ENCODE results near the gene CREB3L2.

The CREB3L2 gene

DNA sequence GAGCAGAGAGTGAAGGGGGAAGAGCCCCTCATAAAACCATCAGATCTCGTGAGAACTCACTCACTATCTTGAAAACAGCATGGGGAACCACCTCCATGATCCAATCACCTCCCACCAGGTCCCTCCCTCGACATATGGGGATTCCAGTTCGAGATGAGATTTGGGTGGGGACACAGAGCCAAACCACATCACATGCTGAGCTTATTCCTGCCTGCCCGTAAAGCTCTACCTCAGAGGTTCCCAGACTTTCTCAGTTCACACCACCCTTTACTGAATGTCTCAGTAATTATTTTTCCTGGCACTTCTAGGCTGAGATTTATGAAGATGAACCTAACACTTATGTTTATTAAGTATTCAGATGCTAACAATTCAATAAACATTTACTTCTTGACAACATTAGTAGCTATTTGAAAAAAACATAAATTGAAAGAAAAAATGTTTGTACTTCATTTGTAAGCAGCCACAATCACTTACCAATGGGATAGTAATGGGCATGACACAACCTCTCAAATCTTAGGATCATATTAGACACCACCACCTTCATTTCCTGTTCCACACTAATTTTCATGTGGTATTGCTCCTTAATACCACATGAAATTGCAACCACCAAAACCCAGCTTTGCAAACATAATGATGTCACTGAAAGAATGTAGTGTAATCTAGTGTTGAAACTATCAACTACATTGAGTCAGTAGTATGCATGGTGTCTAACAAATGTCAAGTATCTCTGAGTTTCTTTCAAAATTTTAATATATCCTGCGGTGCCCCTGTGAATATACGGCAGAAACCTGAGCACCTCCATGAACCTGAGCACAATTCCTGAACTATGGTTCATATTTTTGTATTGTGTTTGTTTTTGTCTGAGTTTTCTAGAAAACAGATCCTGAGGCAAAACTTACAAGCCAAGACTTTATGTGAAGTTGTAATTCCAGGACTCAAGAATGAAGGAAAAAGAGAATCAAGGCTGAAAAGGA is 150.6 kb downstream of the CREB3L2 start:
- no peak overlapping the region for H3K4me3 ChIP-seq (ENCODE audit: low read depth in 1 of 2, low read length in 2 of 2)
- H3K36me3 ChIP-seq (ENCODE audit: insufficient read depth, low read length): no peaks in the 10 kb centered on the region
- H3K27ac ChIP-seq (ENCODE audit: low read depth, low read length): no peak overlapping the region
- H3K9ac ChIP-seq (ENCODE audit: low read length): no peak overlapping the region
- H3K9me3 ChIP-seq (ENCODE audit: low read length): no peaks in the 10 kb centered on the region
- peaks cover 11 to 14% of the 10 kb centered on the region in 2 donors for H3K27me3 ChIP-seq (ENCODE audit: control insufficient read depth in 1 of 2, insufficient read depth in 2 of 2, low read length in 2 of 2)
- peaks cover 8% of the 10 kb centered on the region for H3K4me1 ChIP-seq (ENCODE audit: insufficient read depth, low read length)

DNA sequence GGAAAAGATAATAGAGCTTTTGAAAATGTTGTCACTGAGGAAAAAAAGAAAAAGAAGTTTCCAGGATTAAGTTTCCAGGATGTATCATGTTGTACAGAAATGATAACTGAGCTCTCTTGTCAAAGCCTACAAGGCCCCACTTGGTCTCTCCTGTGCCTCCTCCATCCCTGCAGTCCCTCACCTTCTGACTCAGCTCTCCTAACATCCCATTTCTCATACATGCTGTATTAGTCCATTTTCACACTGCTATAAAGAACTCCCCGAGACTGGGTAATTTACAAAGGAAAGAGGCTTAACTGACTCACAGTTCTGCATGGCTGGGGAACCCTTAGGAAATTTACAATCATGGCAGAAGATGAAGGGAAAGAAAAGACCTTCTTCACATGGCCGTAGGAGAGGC is 151.3 kb downstream of the CREB3L2 start:
- Histone ChIP-seq H3K27ac (ENCODE audit: low read depth, low read length) (no peak overlapping the region), H3K27me3 (ENCODE audit: control insufficient read depth in 1 of 2, insufficient read depth in 2 of 2, low read length in 2 of 2) (peaks cover 18 to 21% of the 10 kb centered on the region in 2 donors), H3K9me3 (ENCODE audit: low read length) (no peaks in the 10 kb centered on the region), H3K36me3 (ENCODE audit: insufficient read depth, low read length) (no peaks in the 10 kb centered on the region), H3K4me3 (ENCODE audit: low read depth in 1 of 2, low read length in 2 of 2) (no peak overlapping the region), H3K9ac (ENCODE audit: low read length) (no peak overlapping the region), H3K4me1 (ENCODE audit: insufficient read depth, low read length) (peaks cover 12% of the 10 kb centered on the region)

DNA sequence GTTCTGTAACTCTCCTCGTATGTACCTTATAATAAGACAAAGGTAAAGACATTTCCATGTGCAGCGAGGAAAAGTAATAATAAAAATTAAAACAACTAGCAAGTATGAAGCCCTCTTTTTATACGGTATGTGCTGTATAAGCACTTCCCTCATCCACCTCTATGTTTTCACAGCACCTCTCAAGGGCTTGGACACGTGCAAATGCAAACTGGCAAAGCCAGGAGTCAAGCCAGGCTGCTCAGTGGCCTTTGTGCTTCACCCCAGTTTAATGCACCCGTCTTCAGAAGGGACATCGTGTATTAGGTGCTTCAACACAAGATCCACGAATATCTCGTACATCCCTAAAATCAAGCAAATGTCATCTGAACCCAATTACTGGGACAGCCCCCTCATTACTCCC is 153.8 kb downstream of the CREB3L2 start:
- Histone ChIP-seq H3K4me3 (ENCODE audit: low read depth in 1 of 2, low read length in 2 of 2) (no peak overlapping the region), H3K27ac (ENCODE audit: low read depth, low read length) (no peak overlapping the region), H3K9ac (ENCODE audit: low read length) (no peak overlapping the region), H3K36me3 (ENCODE audit: insufficient read depth, low read length) (no peaks in the 10 kb centered on the region), H3K4me1 (ENCODE audit: insufficient read depth, low read length) (peaks cover 12% of the 10 kb centered on the region), H3K9me3 (ENCODE audit: low read length) (no peaks in the 10 kb centered on the region), H3K27me3 (ENCODE audit: control insufficient read depth in 1 of 2, insufficient read depth in 2 of 2, low read length in 2 of 2) (peaks cover 38 to 41% of the 10 kb centered on the region in 2 donors)

DNA sequence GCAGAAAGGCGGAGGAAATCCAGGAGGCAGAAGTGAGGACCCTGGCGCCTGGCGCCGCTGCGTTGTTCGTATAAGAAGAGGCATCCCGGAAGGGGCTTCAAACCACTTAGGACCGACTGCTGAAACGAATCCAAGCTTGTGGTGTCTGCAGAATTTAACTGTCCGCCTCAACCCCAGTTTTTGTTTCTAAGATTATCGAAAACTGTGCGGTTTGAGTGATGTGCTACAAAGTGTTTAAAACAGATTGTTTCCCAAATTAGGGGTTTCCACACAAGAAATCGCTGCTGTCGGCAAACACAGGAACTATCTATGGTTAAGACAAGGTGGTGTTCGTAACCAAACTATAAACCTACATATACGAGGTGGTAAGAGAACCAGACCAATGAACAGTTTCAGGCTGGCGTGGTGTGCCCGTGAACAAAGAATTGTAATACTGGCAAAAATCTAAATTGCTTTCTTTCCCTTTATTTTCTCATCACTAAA is 154.3 kb downstream of the CREB3L2 start:
- no peak overlapping the region for H3K9ac ChIP-seq (ENCODE audit: low read length)
- H3K27ac ChIP-seq (ENCODE audit: low read depth, low read length): no peak overlapping the region
- H3K9me3 ChIP-seq (ENCODE audit: low read length): no peaks in the 10 kb centered on the region
- H3K4me1 ChIP-seq (ENCODE audit: insufficient read depth, low read length): peaks cover 12% of the 10 kb centered on the region
- H3K4me3 ChIP-seq (ENCODE audit: low read depth in 1 of 2, low read length in 2 of 2): no peak overlapping the region
- H3K36me3 ChIP-seq (ENCODE audit: insufficient read depth, low read length): no peaks in the 10 kb centered on the region
- peaks cover 38 to 41% of the 10 kb centered on the region in 2 donors for H3K27me3 ChIP-seq (ENCODE audit: control insufficient read depth in 1 of 2, insufficient read depth in 2 of 2, low read length in 2 of 2)

DNA sequence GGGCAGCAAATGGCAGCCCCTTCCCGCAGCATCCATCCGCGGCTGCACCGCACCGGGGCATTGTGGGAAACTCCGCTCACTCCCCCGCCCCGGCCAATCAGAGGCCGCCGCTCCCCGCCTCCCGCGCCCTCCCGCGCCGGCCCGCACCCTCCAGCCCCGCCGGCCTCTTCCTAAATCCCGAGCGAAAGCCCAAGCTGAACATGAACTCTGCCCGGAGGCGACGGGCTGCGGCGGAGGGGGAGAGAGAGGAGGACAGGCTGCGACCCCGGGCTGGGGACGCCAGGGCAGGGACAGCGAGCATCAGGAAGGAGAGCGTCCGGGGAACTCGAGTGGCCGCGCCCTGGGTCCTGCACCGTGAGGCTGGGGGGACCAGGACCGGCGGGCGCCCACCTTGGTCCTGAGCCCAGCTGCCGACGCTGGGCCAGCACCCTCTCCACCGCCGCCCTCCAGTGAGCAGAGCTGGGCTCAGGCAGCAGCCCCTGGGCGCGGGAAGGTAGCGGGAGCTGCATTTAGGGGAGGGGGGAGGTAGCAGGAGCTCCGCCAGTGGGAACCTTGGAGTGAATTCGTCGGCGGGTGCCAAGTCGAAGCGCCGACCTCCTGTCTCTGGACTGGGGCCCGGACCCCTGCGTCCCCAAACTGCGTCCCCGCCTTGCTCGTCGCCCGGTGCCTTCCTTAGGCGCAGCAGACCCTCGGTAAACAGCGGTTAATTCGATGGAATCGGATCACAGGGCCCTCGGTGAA is 154.9 kb downstream of the CREB3L2 start, which contains the start of gene DGKI:
Gene DGKI (minus strand): TSS at position 148 of the 741 bp plus-strand sequence.
- Histone ChIP-seq H3K9ac (ENCODE audit: low read length) (no peak within 1 kb of the TSS), H3K36me3 (ENCODE audit: insufficient read depth, low read length) (no peaks in the 10 kb centered on the region), H3K9me3 (ENCODE audit: low read length) (no peaks in the 10 kb centered on the region), H3K27me3 (ENCODE audit: control insufficient read depth in 1 of 2, insufficient read depth in 2 of 2, low read length in 2 of 2) (peaks cover 38 to 41% of the 10 kb centered on the region in 2 donors), H3K27ac (ENCODE audit: low read depth, low read length) (no peak within 1 kb of the TSS), H3K4me3 (ENCODE audit: low read depth in 1 of 2, low read length in 2 of 2) (peak within 1 kb of the TSS in 1 of 2 donors; percentile 22), H3K4me1 (ENCODE audit: insufficient read depth, low read length) (peaks cover 12% of the 10 kb centered on the region)

DNA sequence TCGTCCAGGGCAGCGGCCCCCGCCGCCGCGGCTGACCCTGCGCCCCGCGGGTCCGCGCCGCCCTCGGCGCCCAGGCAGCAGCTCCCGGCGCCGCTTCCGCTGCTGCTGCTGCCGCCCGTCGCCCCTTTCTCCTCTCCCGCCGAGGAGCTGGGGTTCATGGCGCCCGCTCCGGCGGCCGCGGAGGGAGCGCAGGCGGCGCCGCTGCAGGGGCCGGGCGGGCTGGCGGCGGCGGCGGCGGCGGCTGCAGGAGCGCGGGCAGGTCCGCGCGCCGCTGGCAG is 155.4 kb downstream of the CREB3L2 start:
- Histone ChIP-seq H3K4me3 (ENCODE audit: low read depth in 1 of 2, low read length in 2 of 2) (no peak overlapping the region), H3K9ac (ENCODE audit: low read length) (no peak overlapping the region), H3K4me1 (ENCODE audit: insufficient read depth, low read length) (peaks cover 12% of the 10 kb centered on the region), H3K9me3 (ENCODE audit: low read length) (no peaks in the 10 kb centered on the region), H3K36me3 (ENCODE audit: insufficient read depth, low read length) (no peaks in the 10 kb centered on the region), H3K27me3 (ENCODE audit: control insufficient read depth in 1 of 2, insufficient read depth in 2 of 2, low read length in 2 of 2) (peaks cover 38 to 41% of the 10 kb centered on the region in 2 donors), H3K27ac (ENCODE audit: low read depth, low read length) (no peak overlapping the region)

DNA sequence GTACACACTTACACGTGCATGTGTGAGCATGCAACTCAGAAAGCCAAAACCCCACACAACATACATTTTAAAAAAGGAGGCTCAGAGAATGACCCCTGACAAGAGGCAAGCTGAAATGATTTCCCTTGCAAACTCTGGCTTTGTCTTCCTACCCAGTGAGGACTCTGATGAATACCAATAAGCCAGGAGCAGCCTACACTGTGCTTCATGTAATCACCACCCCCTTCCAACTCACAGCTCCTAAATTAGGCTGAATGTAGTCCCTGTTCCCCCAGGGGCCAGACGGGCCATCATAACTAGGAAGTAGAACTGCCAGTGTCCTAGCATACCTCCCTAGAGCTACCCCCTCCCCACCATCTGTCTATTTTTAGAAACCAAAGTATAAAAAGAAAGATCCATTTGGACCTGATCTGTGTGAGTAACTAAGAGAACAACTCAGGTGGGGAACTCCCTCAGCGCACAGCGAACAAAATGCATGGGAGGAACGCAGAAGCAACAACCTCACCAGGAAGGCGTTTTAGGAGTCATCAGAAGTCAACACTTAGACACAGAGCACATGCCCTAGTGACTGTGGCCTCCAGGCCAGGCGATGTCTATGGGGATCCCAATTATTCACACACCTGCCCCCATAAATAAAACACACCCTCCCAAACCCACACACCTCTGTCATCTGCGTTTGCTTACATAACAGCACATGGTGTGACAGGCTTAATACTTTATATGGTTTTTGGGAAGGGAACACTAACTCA is 157.0 kb downstream of the CREB3L2 start:
- peaks cover 38 to 41% of the 10 kb centered on the region in 2 donors for H3K27me3 ChIP-seq (ENCODE audit: control insufficient read depth in 1 of 2, insufficient read depth in 2 of 2, low read length in 2 of 2)
- H3K4me1 ChIP-seq (ENCODE audit: insufficient read depth, low read length): peaks cover 12% of the 10 kb centered on the region
- H3K36me3 ChIP-seq (ENCODE audit: insufficient read depth, low read length): no peaks in the 10 kb centered on the region
- no peak overlapping the region for H3K4me3 ChIP-seq (ENCODE audit: low read depth in 1 of 2, low read length in 2 of 2)
- no peak overlapping the region for H3K27ac ChIP-seq (ENCODE audit: low read depth, low read length)
- H3K9ac ChIP-seq (ENCODE audit: low read length): no peak overlapping the region
- no peaks in the 10 kb centered on the region for H3K9me3 ChIP-seq (ENCODE audit: low read length)

DNA sequence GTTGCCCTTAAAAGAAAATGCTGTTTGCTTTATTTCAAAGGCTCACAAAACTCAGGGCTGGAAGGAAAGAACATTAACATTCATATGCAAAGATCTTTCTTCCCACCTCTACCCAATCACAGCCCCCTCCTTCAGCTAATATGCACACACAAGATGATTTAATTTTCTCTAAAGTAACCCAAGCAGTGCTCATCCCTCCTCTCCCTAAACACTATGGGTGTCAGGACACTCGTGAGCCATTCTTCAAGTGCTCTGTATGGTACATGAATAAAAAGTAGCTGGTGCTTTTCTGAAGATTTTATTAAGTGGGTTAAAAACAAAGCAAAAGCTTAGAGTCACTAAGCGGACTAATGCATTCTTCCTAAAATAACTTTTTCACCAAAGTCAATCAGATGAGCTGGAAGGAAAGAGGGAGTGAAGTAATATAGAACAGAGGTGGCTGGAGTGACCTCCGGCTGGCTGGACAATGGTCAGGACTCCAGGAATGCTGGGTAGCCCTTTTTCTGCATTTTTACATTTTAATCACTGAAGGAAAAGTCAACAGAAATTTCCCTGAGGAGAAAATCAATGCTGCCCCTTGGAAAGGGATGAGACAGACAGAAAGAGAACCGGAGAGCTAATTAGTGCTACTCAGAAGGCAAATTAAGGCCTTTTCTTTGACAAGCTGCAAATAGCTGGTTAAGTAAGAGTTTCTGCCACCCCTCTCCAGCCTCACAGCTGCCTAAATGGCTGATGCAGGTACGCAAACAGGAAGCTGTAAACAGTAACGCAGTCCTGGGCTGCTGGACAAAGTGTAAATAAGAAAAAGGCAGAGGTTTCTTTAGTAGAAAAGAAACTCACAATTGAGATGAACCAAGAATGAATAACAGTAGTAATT is 161.7 kb downstream of the CREB3L2 start:
- H3K4me1 ChIP-seq (ENCODE audit: insufficient read depth, low read length): no peaks in the 10 kb centered on the region
- no peak overlapping the region for H3K27ac ChIP-seq (ENCODE audit: low read depth, low read length)
- H3K27me3 ChIP-seq (ENCODE audit: control insufficient read depth in 1 of 2, insufficient read depth in 2 of 2, low read length in 2 of 2): peaks cover 15 to 16% of the 10 kb centered on the region in 2 donors
- no peaks in the 10 kb centered on the region for H3K36me3 ChIP-seq (ENCODE audit: insufficient read depth, low read length)
- no peak overlapping the region for H3K4me3 ChIP-seq (ENCODE audit: low read depth in 1 of 2, low read length in 2 of 2)
- no peaks in the 10 kb centered on the region for H3K9me3 ChIP-seq (ENCODE audit: low read length)
- H3K9ac ChIP-seq (ENCODE audit: low read length): no peak overlapping the region

DNA sequence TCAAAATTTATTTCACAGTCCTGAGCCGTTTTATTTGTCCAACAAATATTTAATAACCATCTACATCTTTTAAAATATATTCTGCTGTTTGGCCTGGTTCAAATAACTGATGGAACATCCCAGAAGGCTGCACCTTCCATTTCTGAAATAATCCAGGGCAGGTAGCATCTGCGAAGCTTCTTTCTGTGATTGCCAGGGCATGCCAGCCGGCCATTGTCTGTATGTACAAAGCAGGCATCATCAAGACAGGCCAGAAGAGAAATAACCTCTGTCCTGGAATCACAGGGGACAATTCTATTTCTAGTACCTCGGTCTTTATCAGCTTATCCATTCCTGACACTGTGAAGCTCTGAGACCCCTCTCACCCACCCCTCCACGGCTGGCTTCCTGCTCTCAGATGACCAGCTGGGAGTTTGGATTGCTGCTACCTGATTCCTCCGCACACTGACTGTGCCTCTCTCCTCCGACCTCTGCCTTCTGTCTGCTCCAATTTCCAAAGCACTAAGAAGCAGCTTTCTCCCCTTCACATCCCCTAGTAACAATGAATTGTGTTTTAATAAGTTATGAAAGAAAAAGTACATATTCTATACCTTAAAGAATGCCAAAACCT is 163.1 kb downstream of the CREB3L2 start:
- H3K27ac ChIP-seq (ENCODE audit: low read depth, low read length): no peak overlapping the region
- H3K36me3 ChIP-seq (ENCODE audit: insufficient read depth, low read length): no peaks in the 10 kb centered on the region
- no peak overlapping the region for H3K4me3 ChIP-seq (ENCODE audit: low read depth in 1 of 2, low read length in 2 of 2)
- H3K4me1 ChIP-seq (ENCODE audit: insufficient read depth, low read length): no peaks in the 10 kb centered on the region
- peaks cover 2% of the 10 kb centered on the region in 2 donors for H3K27me3 ChIP-seq (ENCODE audit: control insufficient read depth in 1 of 2, insufficient read depth in 2 of 2, low read length in 2 of 2)
- H3K9me3 ChIP-seq (ENCODE audit: low read length): no peaks in the 10 kb centered on the region
- H3K9ac ChIP-seq (ENCODE audit: low read length): no peak overlapping the region

DNA sequence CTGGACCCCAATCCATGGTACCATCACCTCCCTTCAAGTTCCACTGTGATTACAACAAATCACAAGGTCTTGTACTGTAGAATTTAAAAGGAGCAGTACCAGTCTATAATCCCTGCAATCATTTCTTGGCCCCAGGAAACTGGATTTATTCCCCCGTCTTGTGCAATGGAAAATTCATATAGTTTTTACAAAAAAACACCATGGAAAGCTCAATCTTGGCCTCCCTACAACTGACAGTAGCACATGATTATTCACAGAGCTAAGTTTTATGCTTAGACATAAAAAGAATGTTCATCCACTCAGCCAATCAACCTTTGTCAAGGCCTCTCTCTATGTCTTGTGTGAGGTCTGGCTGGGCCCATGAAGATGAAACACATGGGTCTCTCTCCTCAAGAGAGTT is 165.3 kb downstream of the CREB3L2 start:
- no peaks in the 10 kb centered on the region for H3K36me3 ChIP-seq (ENCODE audit: insufficient read depth, low read length)

More for the DNA sequence above, 165.3 kb downstream of the CREB3L2 start:
- Histone ChIP-seq H3K27ac (ENCODE audit: low read depth, low read length) (no peak overlapping the region), H3K9ac (ENCODE audit: low read length) (no peak overlapping the region), H3K4me3 (ENCODE audit: low read depth in 1 of 2, low read length in 2 of 2) (no peak overlapping the region), H3K27me3 (ENCODE audit: control insufficient read depth in 1 of 2, insufficient read depth in 2 of 2, low read length in 2 of 2) (no peaks in the 10 kb centered on the region), H3K9me3 (ENCODE audit: low read length) (no peaks in the 10 kb centered on the region), H3K4me1 (ENCODE audit: insufficient read depth, low read length) (no peaks in the 10 kb centered on the region)

All from muscle layer of colon (tissue), 2 donors.